B cell (primary cell): ENCODE measurements around the gene FN3K. TPM values are rescaled to one million over a fixed set of nuclear protein-coding genes. Genes with fewer than 3 reads are reported as not detected.

Experiments used
- ATAC-seq: fragments of 200-7000 bp; cut with Tn5 transposase; one replicate; pipeline ENCODE4 v1.10.0; 2021; ENCODE audit warnings: low read depth, mild to moderate bottlenecking, moderate number of reproducible peaks, moderate library complexity
- CTCF ChIA-PET: fragments of 350-600 bp; sonication (Branson Sonifier 250); formaldehyde crosslinking; loops from one replicate; lab custom pipeline; 2021; ENCODE audit warnings: antibody characterized with exemption, inconsistent platforms; lab: Charles Lee
- POLR2A ChIA-PET: fragments of 350-600 bp; sonication (Branson Sonifier 250); formaldehyde crosslinking; loops from one replicate; lab custom pipeline; 2021; ENCODE audit warnings: antibody characterized with exemption; lab: Charles Lee
- DNase-seq: peaks from one replicate; pipeline ENCODE4 v3.0.0; 2013
- H2AFZ ChIP-seq: 2 replicates; pipeline ENCODE4 v1.6.1; 2012; ENCODE audit warnings: mild to moderate bottlenecking, low read depth, low read length; ENCODE audit not compliant: insufficient read depth, poor library complexity, severe bottlenecking
- H3K27ac ChIP-seq, 2 donors: 1 replicate in 1 of 2; 2 replicates in 1 of 2; pipeline ENCODE4 v1.5.1; 2012 to 2013; ENCODE audit warnings: low read length in 2 of 2, mild to moderate bottlenecking in 2 of 2, moderate library complexity in 1 of 2
- H3K27me3 ChIP-seq, 4 experiments: fragments of 200-600 bp in 1 of 4; sonication (generic) in 1 of 4; replicated peaks in 1 of 4; 1 replicate in 2 of 4; 2 replicates in 2 of 4; pipeline versions ENCODE4 v1.6.1 to v1.7.0; 2013 to 2016; ENCODE audit warnings: low read length in 3 of 4, mild to moderate bottlenecking in 2 of 4, mixed read lengths in 1 of 4, moderate library complexity in 1 of 4; ENCODE audit not compliant: insufficient read depth in 4 of 4, control insufficient read depth in 3 of 4; ENCODE audit errors: control extremely low read depth in 1 of 4
- H3K36me3 ChIP-seq, 2 experiments: replicated peaks in 1 of 2; 1 replicate in 1 of 2; 2 replicates in 1 of 2; pipeline versions ENCODE4 v1.6.1 to v1.7.1; 2013; ENCODE audit warnings: low read length in 1 of 2; ENCODE audit not compliant: insufficient read depth in 2 of 2, control insufficient read depth in 1 of 2; ENCODE audit errors: control extremely low read depth in 1 of 2, extremely low read depth in 1 of 2
- H3K4me1 ChIP-seq, 2 donors: fragments of 200-600 bp in 1 of 2; sonication (generic) in 1 of 2; 1 replicate in 1 of 2; 2 replicates in 1 of 2; pipeline versions ENCODE4 v1.5.1 to v1.6.1; 2013 to 2017; ENCODE audit warnings: low read length in 2 of 2; ENCODE audit not compliant: control insufficient read depth in 2 of 2, insufficient read depth in 2 of 2
- H3K4me2 ChIP-seq: replicated peaks from 2 replicates; pipeline ENCODE3; 2012; ENCODE audit warnings: mild to moderate bottlenecking, low read depth, low read length; ENCODE audit not compliant: poor library complexity, severe bottlenecking
- H3K4me3 ChIP-seq, 5 experiments: fragments of 200-600 bp in 1 of 5; sonication (generic) in 1 of 5; 1 replicate in 3 of 5; 2 replicates in 2 of 5; pipeline versions ENCODE4 v1.5.1 to v1.7.0; 2011 to 2016; ENCODE audit warnings: low read length in 4 of 5, mild to moderate bottlenecking in 4 of 5, low read depth in 2 of 5, control low read depth in 1 of 5, moderate library complexity in 1 of 5; ENCODE audit not compliant: insufficient read depth in 1 of 5; ENCODE audit errors: control extremely low read depth in 1 of 5, extremely low read depth in 1 of 5
- H3K79me2 ChIP-seq: fragments of 200-600 bp; sonication (generic); one replicate; pipeline ENCODE4 v1.6.0; 2016; ENCODE audit warnings: low read length; ENCODE audit not compliant: control insufficient read depth, insufficient read depth
- H3K9ac ChIP-seq: fragments of 200-600 bp; sonication (generic); 2 replicates; pipeline ENCODE4 v1.6.1; 2017; ENCODE audit warnings: mild to moderate bottlenecking, low read length, moderate library complexity
- H3K9me3 ChIP-seq, 3 donors: one replicate each; pipeline versions ENCODE4 v1.6.1 to v1.7.1; 2013; ENCODE audit warnings: low read length in 2 of 3; ENCODE audit not compliant: control insufficient read depth in 2 of 3, insufficient read depth in 1 of 3; ENCODE audit errors: control extremely low read depth in 1 of 3
- H4K20me1 ChIP-seq: 2 replicates; pipeline ENCODE4 v1.6.0; 2012; ENCODE audit warnings: mild to moderate bottlenecking, low read length; ENCODE audit not compliant: insufficient read depth, control insufficient read depth, poor library complexity, severe bottlenecking
- H3K27ac Mint-ChIP-seq: one replicate; pipeline ENCODE4 v1.8.0; 2021; ENCODE audit warnings: mixed read lengths
- H3K27me3 Mint-ChIP-seq: one replicate; pipeline ENCODE4 v1.8.0; 2021; ENCODE audit warnings: mixed read lengths
- H3K4me1 Mint-ChIP-seq: one replicate; pipeline ENCODE4 v1.8.0; 2021; ENCODE audit warnings: mixed read lengths
- H3K4me3 Mint-ChIP-seq: one replicate; pipeline ENCODE4 v1.8.0; 2021; ENCODE audit warnings: mixed read lengths
- H3K9me3 Mint-ChIP-seq: one replicate; pipeline ENCODE4 v1.8.0; 2022; ENCODE audit warnings: mixed read lengths; ENCODE audit not compliant: insufficient read depth
- EZH2 ChIP-seq: IDR thresholded peaks from 2 replicates; pipeline ENCODE4 v1.6.1; 2012; ENCODE audit warnings: borderline replicate concordance, low read depth, mild to moderate bottlenecking, moderate library complexity, low read length; ENCODE audit not compliant: insufficient read depth, poor library complexity, severe bottlenecking
- WGBS: methylation state at CpG from one replicate; pipeline ENCODE4 v1.1.5; 2013; ENCODE audit warnings: missing lambda C conversion rate; ENCODE audit not compliant: insufficient coverage; 5-methylcytosine and 5-hydroxymethylcytosine counted together
- intact Hi-C: fragments of 100-400 bp; cut with micrococcal nuclease; formaldehyde crosslinking; loops from one replicate; pipeline ENCODE4 v1.10.0; 2022
- polyA plus RNA-seq: library from polyadenylated mRNA; depleted of rRNA; stranded (reverse); fragments of >200 nt; gene quantifications from 2 replicates; pipeline ENCODE4 v1.2.3, GENCODE V29; 2012
- total RNA-seq, 2 donors: library from RNA; stranded (reverse); fragments of 120-200 nt in 1 of 2; gene quantifications; 1 replicate in 1 of 2; 2 replicates in 1 of 2; pipeline versions ENCODE4 v1.2.3 to v1.2.4, GENCODE V29; 2013 to 2022
- TF ChIP-seq, protein P1 (sequence below): fragments of 200-600 bp; IDR thresholded peaks from one replicate; pipeline ENCODE4 v1.8.0; 2022; ENCODE audit warnings: antibody characterized with exemption, mild to moderate bottlenecking

The FN3K gene
- total and polyA plus RNA-seq, 2 donors (not counting 1 experiment from before 2014, with no cell fraction given), result 1.1 to 2.6 TPM

GRCh38 chr17:82786427-82786826 is 51.0 kb downstream of the FN3K start:
- H3K9me3 Mint-ChIP-seq, result no peaks in the 10 kb centered on the region
- H3K4me3 Mint-ChIP-seq, result no peak overlapping the region
- Histone ChIP-seq H3K79me2 (peaks cover 4% of the 10 kb centered on the region), H3K36me3 (peaks cover 2 to 24% of the 10 kb centered on the region in 2 experiments), H3K9ac (no peak overlapping the region), H3K4me1 (peaks cover 3 to 7% of the 10 kb centered on the region in 2 donors), H3K27me3 (no peaks in the 10 kb centered on the region), H3K9me3 (no peaks in the 10 kb centered on the region), H4K20me1 (peaks cover 19% of the 10 kb centered on the region), H3K4me3 (no peak overlapping the region), H3K27ac (no peak overlapping the region), H2AFZ (no peak overlapping the region), H3K4me2 (no peak overlapping the region)
- no peak for ATAC-seq
- DNase-seq, result no peak
- POLR2A ChIA-PET, result no interaction called here
- CTCF ChIA-PET, result no interaction called here
- 74% methylated on average over 8 of the region's 10 CpGs for WGBS
- peaks cover 8% of the 10 kb centered on the region for H3K4me1 Mint-ChIP-seq
- TF ChIP-seq, protein P1, sequence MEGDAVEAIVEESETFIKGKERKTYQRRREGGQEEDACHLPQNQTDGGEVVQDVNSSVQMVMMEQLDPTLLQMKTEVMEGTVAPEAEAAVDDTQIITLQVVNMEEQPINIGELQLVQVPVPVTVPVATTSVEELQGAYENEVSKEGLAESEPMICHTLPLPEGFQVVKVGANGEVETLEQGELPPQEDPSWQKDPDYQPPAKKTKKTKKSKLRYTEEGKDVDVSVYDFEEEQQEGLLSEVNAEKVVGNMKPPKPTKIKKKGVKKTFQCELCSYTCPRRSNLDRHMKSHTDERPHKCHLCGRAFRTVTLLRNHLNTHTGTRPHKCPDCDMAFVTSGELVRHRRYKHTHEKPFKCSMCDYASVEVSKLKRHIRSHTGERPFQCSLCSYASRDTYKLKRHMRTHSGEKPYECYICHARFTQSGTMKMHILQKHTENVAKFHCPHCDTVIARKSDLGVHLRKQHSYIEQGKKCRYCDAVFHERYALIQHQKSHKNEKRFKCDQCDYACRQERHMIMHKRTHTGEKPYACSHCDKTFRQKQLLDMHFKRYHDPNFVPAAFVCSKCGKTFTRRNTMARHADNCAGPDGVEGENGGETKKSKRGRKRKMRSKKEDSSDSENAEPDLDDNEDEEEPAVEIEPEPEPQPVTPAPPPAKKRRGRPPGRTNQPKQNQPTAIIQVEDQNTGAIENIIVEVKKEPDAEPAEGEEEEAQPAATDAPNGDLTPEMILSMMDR, result no peak
- TF ChIP-seq EZH2, result no peak
- H3K27ac Mint-ChIP-seq, result no peak overlapping the region
- intact Hi-C loops, result no loop called here
- no peaks in the 10 kb centered on the region for H3K27me3 Mint-ChIP-seq

DNA sequence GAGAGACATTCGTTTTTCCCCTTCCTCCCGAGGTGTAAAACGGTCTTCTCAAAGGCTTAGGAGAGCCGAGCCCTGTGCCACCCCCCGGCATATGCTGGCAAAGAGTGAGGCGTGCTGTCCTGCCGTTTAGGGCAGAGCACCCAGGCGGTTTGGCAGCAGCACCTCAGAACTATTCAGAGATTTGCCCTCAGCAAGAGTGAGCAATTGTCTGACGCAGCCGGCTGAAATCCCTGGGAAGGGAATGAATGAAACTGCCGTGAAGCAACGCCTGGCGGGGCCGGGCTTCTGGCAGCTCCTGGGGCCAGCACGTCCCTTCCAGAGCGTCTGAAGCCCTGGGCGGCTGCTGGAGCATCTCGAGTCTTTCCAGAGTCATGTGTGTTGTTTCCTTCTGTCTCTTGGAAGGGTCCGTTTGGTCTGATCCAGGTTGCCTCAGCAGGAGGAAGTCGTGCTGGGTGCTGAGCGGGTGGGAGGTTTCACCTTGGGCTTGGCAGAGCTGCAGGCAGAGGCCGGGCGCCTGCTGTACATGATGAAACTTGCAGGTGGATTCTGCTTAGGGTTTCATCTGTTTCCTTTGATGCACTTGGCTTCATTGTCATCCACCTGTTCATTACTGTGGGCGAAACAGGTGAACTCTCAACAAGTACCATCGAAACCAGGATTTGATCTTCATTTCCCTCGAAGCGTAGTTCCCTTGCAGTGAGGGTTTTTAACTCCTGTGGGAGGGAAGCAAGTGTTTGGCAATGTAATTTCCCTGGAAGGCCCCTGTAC is 51.9 kb downstream of the FN3K start:
- peaks cover 3% of the 10 kb centered on the region for H3K4me1 Mint-ChIP-seq
- no peak overlapping the region for H3K4me3 Mint-ChIP-seq
- TF ChIP-seq, protein P1, result no peak
- no peak for TF ChIP-seq EZH2
- CTCF ChIA-PET, result no interaction called here
- H3K9me3 Mint-ChIP-seq, result no peaks in the 10 kb centered on the region
- WGBS, result 88% methylated on average over 23 of the region's 27 CpGs
- Histone ChIP-seq H4K20me1 (peaks cover 19% of the 10 kb centered on the region), H3K79me2 (peaks cover 4% of the 10 kb centered on the region), H3K36me3 (peaks cover 2 to 26% of the 10 kb centered on the region in 2 experiments), H2AFZ (no peak overlapping the region), H3K27me3 (no peaks in the 10 kb centered on the region), H3K4me3 (no peak overlapping the region), H3K9ac (no peak overlapping the region), H3K27ac (no peak overlapping the region), H3K9me3 (no peaks in the 10 kb centered on the region), H3K4me2 (no peak overlapping the region), H3K4me1 (no peaks in the 10 kb centered on the region)
- intact Hi-C loops, result no loop called here
- no peaks in the 10 kb centered on the region for H3K27me3 Mint-ChIP-seq
- DNase-seq (no peak), ATAC-seq (no peak)
- no peak overlapping the region for H3K27ac Mint-ChIP-seq
- POLR2A ChIA-PET, result no interaction called here
